Brain microvascular endothelial cell (primary cell): ENCODE measurements around the gene SMOC1.

Source experiments
- DNase-seq: peaks from one replicate; pipeline ENCODE4 v3.0.0-alpha.2; 2020
- H3K27ac ChIP-seq: fragments of 250-450 bp; sonication (Bioruptor Pico); 2 replicates; pipeline ENCODE4 v1.5.1; 2020; ENCODE audit warnings: mild to moderate bottlenecking, moderate library complexity
- H3K27me3 ChIP-seq: fragments of 250-450 bp; sonication (Bioruptor Pico); replicated peaks from 2 replicates; pipeline ENCODE4 v1.5.1; 2020; ENCODE audit warnings: mild to moderate bottlenecking
- H3K36me3 ChIP-seq: fragments of 250-450 bp; sonication (Bioruptor Pico); replicated peaks from 2 replicates; pipeline ENCODE4 v1.5.1; 2020; ENCODE audit warnings: mild to moderate bottlenecking
- H3K4me3 ChIP-seq: 2 replicates; pipeline ENCODE4 v1.5.1; 2011; ENCODE audit warnings: low read depth, mild to moderate bottlenecking, control low read depth, low read length, moderate library complexity
- CTCF ChIP-seq: IDR thresholded peaks from 2 replicates; pipeline ENCODE4 v1.5.1; 2011; ENCODE audit warnings: low read depth, mild to moderate bottlenecking, moderate library complexity, low read length, control low read depth, inconsistent platforms; ENCODE audit errors: missing control alignments
- in situ Hi-C: cut with HindIII; loops from 2 replicates; pipeline ENCODE4 v1.10.0; 2017; ENCODE audit warnings: low sequenced_read_pairs, low pct_ligation_motif_present

SMOC1 gene

GRCh38 chr14:69930780-69931379 is 51.7 kb downstream of the SMOC1 start:
- Histone ChIP-seq H3K4me3 (no peak overlapping the region), H3K36me3 (no peaks in the 10 kb centered on the region), H3K27me3 (no peaks in the 10 kb centered on the region), H3K27ac (no peak overlapping the region)
- in situ Hi-C loops = no loop called here
- TF ChIP-seq CTCF = no peak
- DNase-seq = no peak

- DNase-seq = no peak
Measured at GRCh38 chr14:69931960-69932359, 52.7 kb downstream of the SMOC1 start.

GRCh38 chr14:69932391-69932790 is 53.2 kb downstream of the SMOC1 start:
- TF ChIP-seq CTCF = no peak
- Histone ChIP-seq H3K27ac (no peak overlapping the region), H3K27me3 (no peaks in the 10 kb centered on the region), H3K36me3 (no peaks in the 10 kb centered on the region), H3K4me3 (no peak overlapping the region)
- DNase-seq = no peak
- in situ Hi-C loops = no loop called here

More at GRCh38 chr14:69931960-69932359, 52.7 kb downstream of the SMOC1 start:
- in situ Hi-C loops = no loop called here
- H3K27me3 ChIP-seq = no peaks in the 10 kb centered on the region
- H3K4me3 ChIP-seq = no peak overlapping the region
- no peaks in the 10 kb centered on the region for H3K36me3 ChIP-seq
- no peak for TF ChIP-seq CTCF
- H3K27ac ChIP-seq = no peak overlapping the region

- in situ Hi-C loops = no loop called here
- H3K27me3 ChIP-seq = no peaks in the 10 kb centered on the region
- no peak overlapping the region for H3K4me3 ChIP-seq
- TF ChIP-seq CTCF = no peak
- no peaks in the 10 kb centered on the region for H3K36me3 ChIP-seq
- no peak overlapping the region for H3K27ac ChIP-seq
- DNase-seq = no peak
Measured at GRCh38 chr14:69933623-69934275, 54.5 kb downstream of the SMOC1 start.

GRCh38 chr14:69937367-69938081 is 58.3 kb downstream of the SMOC1 start:
- H3K36me3 ChIP-seq = no peaks in the 10 kb centered on the region
- H3K27me3 ChIP-seq = no peaks in the 10 kb centered on the region
- no peak for TF ChIP-seq CTCF
- no peak for DNase-seq
- no peak overlapping the region for H3K27ac ChIP-seq
- in situ Hi-C loops = no loop called here
- no peak overlapping the region for H3K4me3 ChIP-seq
